22Rv1 (cell line): ENCODE measurements around the gene LYST.

Source experiments
- ZFX ChIP-seq: fragments of 450-650 bp; IDR thresholded peaks from 2 replicates; pipeline ENCODE4 v1.6.1; 2017; ENCODE audit warnings: antibody characterized with exemption, borderline replicate concordance
- TF ChIP-seq, protein P1 (sequence below): fragments of 450-650 bp; IDR thresholded peaks from 2 replicates; pipeline ENCODE4 v1.5.1; 2017; ENCODE audit warnings: mild to moderate bottlenecking

DNA sequence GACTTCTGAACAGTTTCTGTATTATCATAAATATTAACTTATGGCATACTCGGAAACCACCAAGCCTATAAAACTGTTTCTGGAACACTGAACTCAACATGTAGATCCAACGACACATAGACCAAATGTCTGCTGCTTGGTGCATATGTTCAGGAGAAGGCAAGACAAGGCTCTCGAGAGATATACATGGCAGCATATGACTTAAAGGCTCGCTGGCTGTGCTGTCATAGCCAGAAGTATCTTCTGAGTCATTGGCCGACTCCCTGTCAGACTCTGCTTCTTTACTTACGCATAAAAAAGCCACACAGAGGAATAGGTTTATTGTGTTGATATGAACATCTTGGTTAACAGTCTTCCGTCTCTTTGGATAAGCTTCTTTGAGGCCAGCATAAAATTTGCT lies 60.6 kb downstream of the LYST start:
- TF ChIP-seq, protein P1, sequence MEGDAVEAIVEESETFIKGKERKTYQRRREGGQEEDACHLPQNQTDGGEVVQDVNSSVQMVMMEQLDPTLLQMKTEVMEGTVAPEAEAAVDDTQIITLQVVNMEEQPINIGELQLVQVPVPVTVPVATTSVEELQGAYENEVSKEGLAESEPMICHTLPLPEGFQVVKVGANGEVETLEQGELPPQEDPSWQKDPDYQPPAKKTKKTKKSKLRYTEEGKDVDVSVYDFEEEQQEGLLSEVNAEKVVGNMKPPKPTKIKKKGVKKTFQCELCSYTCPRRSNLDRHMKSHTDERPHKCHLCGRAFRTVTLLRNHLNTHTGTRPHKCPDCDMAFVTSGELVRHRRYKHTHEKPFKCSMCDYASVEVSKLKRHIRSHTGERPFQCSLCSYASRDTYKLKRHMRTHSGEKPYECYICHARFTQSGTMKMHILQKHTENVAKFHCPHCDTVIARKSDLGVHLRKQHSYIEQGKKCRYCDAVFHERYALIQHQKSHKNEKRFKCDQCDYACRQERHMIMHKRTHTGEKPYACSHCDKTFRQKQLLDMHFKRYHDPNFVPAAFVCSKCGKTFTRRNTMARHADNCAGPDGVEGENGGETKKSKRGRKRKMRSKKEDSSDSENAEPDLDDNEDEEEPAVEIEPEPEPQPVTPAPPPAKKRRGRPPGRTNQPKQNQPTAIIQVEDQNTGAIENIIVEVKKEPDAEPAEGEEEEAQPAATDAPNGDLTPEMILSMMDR: no peak
- no peak for TF ChIP-seq ZFX
